ENCODE results near the gene IGSF9.

Gene IGSF9

DNA sequence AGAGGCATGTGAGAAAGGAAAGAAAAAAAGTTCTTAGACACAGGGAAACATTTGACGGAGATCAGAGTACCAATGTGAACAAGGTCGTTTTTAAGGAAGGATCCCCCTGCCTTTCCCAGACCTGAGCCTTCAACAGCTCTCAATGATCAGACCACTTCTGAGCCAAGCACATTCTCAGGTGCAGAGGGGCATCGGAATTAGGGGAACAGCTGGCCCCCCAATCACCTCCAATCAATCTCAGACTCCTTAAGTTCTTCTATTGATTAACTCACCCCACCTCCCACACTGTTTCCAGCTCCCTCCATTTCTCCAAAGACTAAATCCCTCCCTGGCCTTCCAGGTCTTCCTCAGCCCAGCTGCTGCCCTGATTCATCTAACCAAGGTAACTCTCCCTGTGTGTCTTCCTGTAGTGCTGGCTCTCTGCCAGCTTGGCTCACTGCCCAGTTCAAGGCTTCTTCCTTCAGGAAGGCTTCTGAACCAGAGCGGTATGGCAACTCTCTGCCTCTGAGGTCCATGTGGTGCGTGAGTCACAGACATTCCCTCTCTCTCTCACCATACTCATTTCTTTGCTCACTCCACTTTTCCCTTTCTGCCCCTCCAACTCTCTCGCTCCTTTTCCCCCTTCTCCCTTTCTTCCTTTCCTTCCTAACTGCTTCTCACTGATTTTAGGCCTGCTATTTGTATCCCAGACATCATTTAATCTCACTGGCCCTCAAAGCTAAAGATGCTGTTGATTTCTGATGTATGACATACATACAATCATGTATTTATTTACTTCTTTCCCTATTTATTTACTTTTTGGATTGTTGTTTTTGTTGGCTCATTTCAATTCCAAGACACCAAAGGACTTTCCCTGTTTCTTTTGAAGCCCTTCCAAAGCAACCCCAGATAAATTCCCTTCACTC lies 63.5 kb downstream of the IGSF9 start:
- no peaks in the 10 kb centered on the region for H4K20me1 ChIP-seq (ENCODE audit: insufficient read depth, low read length, poor library complexity, severe bottlenecking)
- no peak overlapping the region for H3K9ac ChIP-seq (ENCODE audit: low read depth, low read length, poor library complexity, severe bottlenecking)
- H3K36me3 ChIP-seq (ENCODE audit: insufficient read depth, low read length) = no peaks in the 10 kb centered on the region
- TF ChIP-seq EZH2phosphoT487 (IDR thresholded peaks at IDR 0.05; ENCODE audit: borderline replicate concordance) = no peak
- TF ChIP-seq, protein P1, sequence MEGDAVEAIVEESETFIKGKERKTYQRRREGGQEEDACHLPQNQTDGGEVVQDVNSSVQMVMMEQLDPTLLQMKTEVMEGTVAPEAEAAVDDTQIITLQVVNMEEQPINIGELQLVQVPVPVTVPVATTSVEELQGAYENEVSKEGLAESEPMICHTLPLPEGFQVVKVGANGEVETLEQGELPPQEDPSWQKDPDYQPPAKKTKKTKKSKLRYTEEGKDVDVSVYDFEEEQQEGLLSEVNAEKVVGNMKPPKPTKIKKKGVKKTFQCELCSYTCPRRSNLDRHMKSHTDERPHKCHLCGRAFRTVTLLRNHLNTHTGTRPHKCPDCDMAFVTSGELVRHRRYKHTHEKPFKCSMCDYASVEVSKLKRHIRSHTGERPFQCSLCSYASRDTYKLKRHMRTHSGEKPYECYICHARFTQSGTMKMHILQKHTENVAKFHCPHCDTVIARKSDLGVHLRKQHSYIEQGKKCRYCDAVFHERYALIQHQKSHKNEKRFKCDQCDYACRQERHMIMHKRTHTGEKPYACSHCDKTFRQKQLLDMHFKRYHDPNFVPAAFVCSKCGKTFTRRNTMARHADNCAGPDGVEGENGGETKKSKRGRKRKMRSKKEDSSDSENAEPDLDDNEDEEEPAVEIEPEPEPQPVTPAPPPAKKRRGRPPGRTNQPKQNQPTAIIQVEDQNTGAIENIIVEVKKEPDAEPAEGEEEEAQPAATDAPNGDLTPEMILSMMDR (conservative IDR thresholded peaks at IDR 0.05; ENCODE audit: low read length) = no peak
- H3K9me3 ChIP-seq (ENCODE audit: insufficient read depth, low read depth, low read length) = no peaks in the 10 kb centered on the region
- no peaks in the 10 kb centered on the region for H3K79me2 ChIP-seq (ENCODE audit: insufficient read depth, low read length)
- H3K4me1 ChIP-seq (ENCODE audit: insufficient read depth, low read length, poor library complexity, severe bottlenecking) = peaks cover 19% of the 10 kb centered on the region
- H3K4me3 ChIP-seq (ENCODE audit: low read length, poor library complexity, severe bottlenecking) = no peak overlapping the region
- no peaks in the 10 kb centered on the region; the same call in 1 of the 2 replicates for H3F3A ChIP-seq (ENCODE audit: low read depth)
- H3K27me3 ChIP-seq (ENCODE audit: insufficient read depth, low read length, poor library complexity, severe bottlenecking) = no peaks in the 10 kb centered on the region
- no peaks in the 10 kb centered on the region for H3K9me2 ChIP-seq (replicated peaks; ENCODE audit: low read depth, low read length)
- no peak overlapping the region for H2AFZ ChIP-seq (ENCODE audit: low read length)
- H3K4me2 ChIP-seq (ENCODE audit: low read depth, low read length, poor library complexity, severe bottlenecking) = no peak overlapping the region

- Histone ChIP-seq H3F3A (ENCODE audit: low read depth) (no peaks in the 10 kb centered on the region; the same call in 1 of the 2 replicates), H3K4me3 (ENCODE audit: low read length, poor library complexity, severe bottlenecking) (no peak overlapping the region), H4K20me1 (ENCODE audit: insufficient read depth, low read length, poor library complexity, severe bottlenecking) (no peaks in the 10 kb centered on the region), H3K36me3 (ENCODE audit: insufficient read depth, low read length) (no peaks in the 10 kb centered on the region), H2AFZ (ENCODE audit: low read length) (no peak overlapping the region), H3K9ac (ENCODE audit: low read depth, low read length, poor library complexity, severe bottlenecking) (no peak overlapping the region), H3K79me2 (ENCODE audit: insufficient read depth, low read length) (no peaks in the 10 kb centered on the region), H3K9me2 (replicated peaks; ENCODE audit: low read depth, low read length) (no peaks in the 10 kb centered on the region), H3K4me2 (ENCODE audit: low read depth, low read length, poor library complexity, severe bottlenecking) (no peak overlapping the region), H3K4me1 (ENCODE audit: insufficient read depth, low read length, poor library complexity, severe bottlenecking) (peaks cover 19% of the 10 kb centered on the region), H3K9me3 (ENCODE audit: insufficient read depth, low read depth, low read length) (no peaks in the 10 kb centered on the region), H3K27me3 (ENCODE audit: insufficient read depth, low read length, poor library complexity, severe bottlenecking) (no peaks in the 10 kb centered on the region)
- TF ChIP-seq EZH2phosphoT487 (IDR thresholded peaks at IDR 0.05; ENCODE audit: borderline replicate concordance) = no peak
- TF ChIP-seq, protein P1 (conservative IDR thresholded peaks at IDR 0.05; ENCODE audit: low read length) = no peak
These were observed 65.0 kb downstream of the IGSF9 start for GRCh38 chr1:159880430-159880829.

DNA sequence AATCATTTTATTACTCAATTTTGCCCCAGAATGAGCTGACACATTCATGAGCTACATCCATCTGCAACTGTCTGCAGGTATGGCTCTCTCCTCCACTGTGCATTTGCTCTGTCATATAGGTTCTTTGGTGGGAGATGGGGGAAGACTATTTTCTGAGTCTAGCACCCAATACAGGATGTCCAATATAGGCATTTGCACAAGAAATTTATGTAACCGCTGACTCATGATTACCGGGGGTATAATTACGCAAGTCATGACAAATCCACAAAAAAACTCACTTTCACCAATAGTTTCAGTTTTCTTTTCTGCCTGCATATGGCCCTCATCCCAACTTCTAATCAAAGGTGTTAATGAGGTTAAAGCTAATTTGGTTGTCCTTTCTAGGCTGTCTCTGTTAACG lies 65.4 kb downstream of the IGSF9 start:
- TF ChIP-seq, protein P1 (conservative IDR thresholded peaks at IDR 0.05; ENCODE audit: low read length) = no peak
- no peak for TF ChIP-seq EZH2phosphoT487 (IDR thresholded peaks at IDR 0.05; ENCODE audit: borderline replicate concordance)
- Histone ChIP-seq H3K79me2 (ENCODE audit: insufficient read depth, low read length) (no peaks in the 10 kb centered on the region), H3K9ac (ENCODE audit: low read depth, low read length, poor library complexity, severe bottlenecking) (no peak overlapping the region), H3K4me2 (ENCODE audit: low read depth, low read length, poor library complexity, severe bottlenecking) (no peak overlapping the region), H3K9me3 (ENCODE audit: insufficient read depth, low read depth, low read length) (no peaks in the 10 kb centered on the region), H3K9me2 (replicated peaks; ENCODE audit: low read depth, low read length) (no peaks in the 10 kb centered on the region), H2AFZ (ENCODE audit: low read length) (no peak overlapping the region), H3K36me3 (ENCODE audit: insufficient read depth, low read length) (no peaks in the 10 kb centered on the region), H3K4me3 (ENCODE audit: low read length, poor library complexity, severe bottlenecking) (no peak overlapping the region), H4K20me1 (ENCODE audit: insufficient read depth, low read length, poor library complexity, severe bottlenecking) (no peaks in the 10 kb centered on the region), H3K4me1 (ENCODE audit: insufficient read depth, low read length, poor library complexity, severe bottlenecking) (peaks cover 19% of the 10 kb centered on the region), H3F3A (ENCODE audit: low read depth) (no peaks in the 10 kb centered on the region; the same call in 1 of the 2 replicates), H3K27me3 (ENCODE audit: insufficient read depth, low read length, poor library complexity, severe bottlenecking) (no peaks in the 10 kb centered on the region)
